Natural killer cell (primary cell): ENCODE data around the gene SPHK2. TPM values are rescaled to one million over a fixed set of nuclear protein-coding genes. Genes with fewer than 3 reads are reported as not detected.

ENCODE experiments used
- ATAC-seq, 3 donors: fragments of 150-1000 bp in 2 of 3; fragments of 200-7000 bp in 1 of 3; cut with Tn5 transposase; 1 replicate in 1 of 3; 2 replicates in 2 of 3; pipeline ENCODE4 v1.10.0; 2021; ENCODE audit warnings: mild to moderate bottlenecking in 2 of 3, moderate library complexity in 2 of 3
- DNase-seq, 2 donors: peaks; one replicate each; pipeline versions ENCODE4 v3.0.0 to v3.0.0-alpha.2; 2013 to 2021; ENCODE audit warnings: mixed read lengths in 1 of 2
- H3K27ac ChIP-seq: one replicate; pipeline ENCODE4 v1.5.1; 2013; ENCODE audit warnings: mild to moderate bottlenecking, low read length
- H3K27me3 ChIP-seq: one replicate; pipeline ENCODE4 v1.6.1; 2013; ENCODE audit warnings: low read length; ENCODE audit not compliant: control insufficient read depth, insufficient read depth
- H3K36me3 ChIP-seq: one replicate; pipeline ENCODE4 v1.6.1; 2013; ENCODE audit warnings: low read length; ENCODE audit not compliant: control insufficient read depth, insufficient read depth
- H3K4me1 ChIP-seq: one replicate; pipeline ENCODE4 v1.6.1; 2013; ENCODE audit warnings: low read length; ENCODE audit not compliant: control insufficient read depth, insufficient read depth
- H3K4me3 ChIP-seq: one replicate; pipeline ENCODE4 v1.5.1; 2013; ENCODE audit warnings: low read length
- H3K9me3 ChIP-seq: one replicate; pipeline ENCODE4 v1.6.1; 2013; ENCODE audit warnings: low read length; ENCODE audit not compliant: control insufficient read depth, insufficient read depth
- H3K27ac Mint-ChIP-seq, 2 donors: one replicate each; pipeline ENCODE4 v1.8.0; 2022; ENCODE audit warnings: mild to moderate bottlenecking in 2 of 2, mixed read lengths in 2 of 2, moderate library complexity in 1 of 2
- H3K27me3 Mint-ChIP-seq, 2 donors: one replicate each; pipeline ENCODE4 v1.8.0; 2022; ENCODE audit warnings: low read depth in 2 of 2, mixed read lengths in 2 of 2
- H3K36me3 Mint-ChIP-seq: one replicate; pipeline ENCODE4 v1.8.0; 2022; ENCODE audit warnings: mixed read lengths
- H3K4me1 Mint-ChIP-seq, 2 donors: one replicate each; pipeline ENCODE4 v1.8.0; 2022; ENCODE audit warnings: mixed read lengths in 2 of 2
- H3K4me3 Mint-ChIP-seq: one replicate; pipeline ENCODE4 v1.8.0; 2022; ENCODE audit warnings: mild to moderate bottlenecking, moderate library complexity, mixed read lengths
- H3K9me3 Mint-ChIP-seq, 2 donors: one replicate each; pipeline ENCODE4 v1.8.0; 2022; ENCODE audit warnings: mixed read lengths in 2 of 2
- WGBS: methylation state at CpG from one replicate; pipeline ENCODE4 v1.1.7; 2013; ENCODE audit warnings: missing lambda C conversion rate; ENCODE audit not compliant: insufficient coverage; 5-methylcytosine and 5-hydroxymethylcytosine counted together
- intact Hi-C: fragments of 100-400 bp; cut with micrococcal nuclease; formaldehyde crosslinking; loops from one replicate; pipeline ENCODE4 v1.14.2; 2022
- total RNA-seq, 4 donors: library from RNA; stranded (reverse); fragments of 120-200 nt in 1 of 4; gene quantifications; one replicate each; pipeline versions ENCODE4 v1.2.3 to v1.2.4, GENCODE V29; 2013 to 2022
- TF ChIP-seq, protein P1 (sequence below): fragments of 200-600 bp; IDR thresholded peaks from one replicate; pipeline ENCODE4 v1.8.0; 2022; ENCODE audit warnings: antibody characterized with exemption

Gene SPHK2
- total RNA-seq, 3 donors from 2014 or later (not counting 1 experiment from before 2014, with no cell fraction given): 18.6 to 28.3 (median 23.2) TPM

DNA sequence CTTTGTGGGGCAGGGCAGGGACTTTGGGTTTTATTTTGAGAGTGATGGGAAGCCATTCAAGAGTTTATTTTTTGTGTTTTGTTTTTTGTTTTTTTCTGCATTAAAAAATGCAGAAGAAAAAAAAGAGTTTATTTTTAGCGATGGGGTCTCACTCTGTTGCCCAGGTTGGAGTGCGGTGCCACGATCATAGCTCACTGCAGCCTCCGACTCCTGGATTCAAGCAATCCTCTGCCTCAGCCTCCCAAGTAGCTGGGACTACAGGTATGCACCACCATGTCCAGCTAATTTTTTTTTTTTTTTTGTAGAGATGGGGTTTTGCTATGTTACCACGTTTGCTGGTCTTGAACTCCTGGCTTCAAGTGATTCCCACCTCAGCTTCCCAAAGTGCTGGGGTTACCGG, 39.2 kb downstream of the SPHK2 start:
- DNase-seq (no peak), ATAC-seq (no peak)
- TF ChIP-seq, protein P1, sequence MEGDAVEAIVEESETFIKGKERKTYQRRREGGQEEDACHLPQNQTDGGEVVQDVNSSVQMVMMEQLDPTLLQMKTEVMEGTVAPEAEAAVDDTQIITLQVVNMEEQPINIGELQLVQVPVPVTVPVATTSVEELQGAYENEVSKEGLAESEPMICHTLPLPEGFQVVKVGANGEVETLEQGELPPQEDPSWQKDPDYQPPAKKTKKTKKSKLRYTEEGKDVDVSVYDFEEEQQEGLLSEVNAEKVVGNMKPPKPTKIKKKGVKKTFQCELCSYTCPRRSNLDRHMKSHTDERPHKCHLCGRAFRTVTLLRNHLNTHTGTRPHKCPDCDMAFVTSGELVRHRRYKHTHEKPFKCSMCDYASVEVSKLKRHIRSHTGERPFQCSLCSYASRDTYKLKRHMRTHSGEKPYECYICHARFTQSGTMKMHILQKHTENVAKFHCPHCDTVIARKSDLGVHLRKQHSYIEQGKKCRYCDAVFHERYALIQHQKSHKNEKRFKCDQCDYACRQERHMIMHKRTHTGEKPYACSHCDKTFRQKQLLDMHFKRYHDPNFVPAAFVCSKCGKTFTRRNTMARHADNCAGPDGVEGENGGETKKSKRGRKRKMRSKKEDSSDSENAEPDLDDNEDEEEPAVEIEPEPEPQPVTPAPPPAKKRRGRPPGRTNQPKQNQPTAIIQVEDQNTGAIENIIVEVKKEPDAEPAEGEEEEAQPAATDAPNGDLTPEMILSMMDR: no peak
- Histone ChIP-seq H3K4me3 (no peak overlapping the region), H3K4me1 (peaks cover 17% of the 10 kb centered on the region), H3K27ac (no peak overlapping the region), H3K9me3 (no peaks in the 10 kb centered on the region), H3K27me3 (no peaks in the 10 kb centered on the region), H3K36me3 (no peaks in the 10 kb centered on the region)
- 97% methylated on average over 6 of the region's 6 CpGs for WGBS
- Mint-ChIP-seq H3K4me1 (peaks cover 8% of the 10 kb centered on the region in 2 donors), H3K27me3 (peaks cover 0 to 3% of the 10 kb centered on the region in 2 donors), H3K4me3 (no peak overlapping the region), H3K36me3 (no peaks in the 10 kb centered on the region), H3K9me3 (no peaks in the 10 kb centered on the region), H3K27ac (no peak overlapping the region)
- intact Hi-C loops: no loop called here

DNA sequence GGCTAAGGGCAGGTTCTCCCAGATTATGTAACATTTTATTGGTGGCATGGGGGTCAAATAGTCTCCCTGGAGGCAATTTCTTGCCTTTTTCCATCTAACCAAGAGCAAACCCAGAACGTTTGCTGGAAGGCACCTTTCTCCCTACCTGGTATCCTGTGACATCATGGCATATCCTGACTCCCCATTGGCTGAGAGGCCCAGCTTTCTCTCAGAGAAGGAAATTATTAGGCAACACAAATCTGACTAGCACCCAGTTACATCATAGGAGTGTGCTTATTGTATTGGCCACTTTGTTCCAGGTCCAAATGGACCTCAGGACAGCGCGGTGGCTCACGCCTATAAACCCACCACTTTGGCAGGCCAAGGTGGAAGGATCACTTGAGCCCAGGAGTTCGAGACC, 40.5 kb downstream of the SPHK2 start:
- Histone ChIP-seq H3K9me3 (no peaks in the 10 kb centered on the region), H3K27ac (no peak overlapping the region), H3K36me3 (no peaks in the 10 kb centered on the region), H3K27me3 (no peaks in the 10 kb centered on the region), H3K4me3 (no peak overlapping the region), H3K4me1 (peaks cover 17% of the 10 kb centered on the region)
- Mint-ChIP-seq H3K27me3 (peaks cover 0 to 3% of the 10 kb centered on the region in 2 donors), H3K4me3 (no peak overlapping the region), H3K27ac (no peak overlapping the region), H3K36me3 (no peaks in the 10 kb centered on the region), H3K4me1 (peaks cover 8% of the 10 kb centered on the region in 2 donors), H3K9me3 (no peaks in the 10 kb centered on the region)
- ATAC-seq: no peak
- DNase-seq: no peak
- 82% methylated on average over 5 of the region's 5 CpGs for WGBS
- intact Hi-C loops: loop anchor here (2.0 kb wide), 1 partner anchor 13 kb away; the partner anchor contains the start of gene CA11
- TF ChIP-seq, protein P1: no peak

DNA sequence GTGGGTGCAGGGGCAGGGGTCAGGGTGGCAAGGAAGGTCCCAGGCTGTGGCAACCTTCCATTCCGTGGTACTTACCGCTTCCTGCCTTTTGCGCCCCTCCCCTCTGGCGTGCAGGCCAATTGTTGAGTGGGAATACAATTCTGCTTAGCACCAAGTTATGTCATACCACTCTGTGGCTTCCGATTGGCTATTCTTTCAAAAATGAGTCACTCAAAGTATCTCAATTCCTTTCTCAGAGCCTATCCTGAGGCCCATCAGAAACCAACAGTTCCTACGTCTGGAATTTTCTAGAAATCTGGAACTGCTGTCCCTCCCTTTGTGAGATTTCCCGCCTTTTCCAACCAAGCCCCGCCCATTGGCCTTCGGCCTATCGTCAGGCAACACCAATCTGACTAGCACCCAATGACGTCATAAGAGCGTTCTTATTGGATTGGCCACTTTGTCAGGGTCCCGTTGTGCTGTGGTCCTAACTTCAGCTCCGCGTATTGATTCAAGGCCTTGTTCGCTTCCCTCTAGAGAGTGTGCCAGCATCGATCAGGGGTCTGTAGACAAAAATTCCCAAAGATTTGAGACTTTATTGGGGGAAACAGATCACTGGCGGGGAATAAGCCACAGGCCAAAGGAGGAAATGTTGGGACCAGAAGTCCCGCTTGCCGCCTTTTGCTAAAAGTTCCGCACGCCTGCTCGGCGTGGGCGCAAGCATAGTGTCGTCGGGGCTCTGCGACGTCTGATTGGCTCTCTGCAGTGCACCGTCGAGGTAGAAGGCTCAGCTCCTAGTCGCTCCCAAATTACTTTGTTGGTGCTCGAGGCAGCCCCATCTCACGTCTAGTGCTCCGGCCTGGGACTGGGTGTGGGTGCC, 41.8 kb downstream of the SPHK2 start:
- peaks cover 8% of the 10 kb centered on the region in 2 donors for H3K4me1 Mint-ChIP-seq
- H3K9me3 Mint-ChIP-seq: no peaks in the 10 kb centered on the region
- TF ChIP-seq, protein P1: no peak
- Histone ChIP-seq H3K9me3 (no peaks in the 10 kb centered on the region), H3K36me3 (no peaks in the 10 kb centered on the region), H3K4me1 (peaks cover 17% of the 10 kb centered on the region), H3K27ac (peak overlapping the region; percentile 69), H3K4me3 (peak overlapping the region; percentile 1), H3K27me3 (no peaks in the 10 kb centered on the region)
- ATAC-seq (peak; percentile 89 to 94 (median 90)), DNase-seq (peak; percentile 67 to 92)
- peak overlapping the region; percentile 90 for H3K27ac Mint-ChIP-seq
- H3K4me3 Mint-ChIP-seq: peak overlapping the region; percentile 79
- 45% methylated on average over 35 of the region's 35 CpGs for WGBS
- H3K36me3 Mint-ChIP-seq: no peaks in the 10 kb centered on the region
- intact Hi-C loops: loop anchor here (2.0 kb wide), 1 partner anchor 14 kb away; the partner anchor contains the start of gene CA11
- H3K27me3 Mint-ChIP-seq: peaks cover 0 to 3% of the 10 kb centered on the region in 2 donors
